Measurements from ENCODE around the gene AKR1C8. TPM values are rescaled to one million over a fixed set of nuclear protein-coding genes. Genes with fewer than 3 reads are reported as not detected.
"Not testable (repeated sequence)": the region's sequence is repeated elsewhere in the genome, so short reads cannot be mapped to it uniquely, and the experiment has no call there.

The AKR1C8 gene
- under 1 TPM in 1 of 12 donors, not detected in 11; 0.26 TPM for polyA plus RNA-seq (ENCODE audit: insufficient read length in 12 of 12)
- long read RNA-seq, donor 1: 0 reads
- long read RNA-seq, donor 2: 0 reads
- long read RNA-seq, donor 3: 0 reads
- long read RNA-seq, donor 4: 0 reads
- long read RNA-seq, donor 5: 0 reads
- long read RNA-seq, donor 6: 0 reads
- long read RNA-seq, donor 7: 0 reads
- long read RNA-seq, donor 8: 0 reads
- long read RNA-seq, donor 9: 0 reads
- long read RNA-seq, donor 10: 0 reads
- long read RNA-seq, donor 11: 0 reads

DNA sequence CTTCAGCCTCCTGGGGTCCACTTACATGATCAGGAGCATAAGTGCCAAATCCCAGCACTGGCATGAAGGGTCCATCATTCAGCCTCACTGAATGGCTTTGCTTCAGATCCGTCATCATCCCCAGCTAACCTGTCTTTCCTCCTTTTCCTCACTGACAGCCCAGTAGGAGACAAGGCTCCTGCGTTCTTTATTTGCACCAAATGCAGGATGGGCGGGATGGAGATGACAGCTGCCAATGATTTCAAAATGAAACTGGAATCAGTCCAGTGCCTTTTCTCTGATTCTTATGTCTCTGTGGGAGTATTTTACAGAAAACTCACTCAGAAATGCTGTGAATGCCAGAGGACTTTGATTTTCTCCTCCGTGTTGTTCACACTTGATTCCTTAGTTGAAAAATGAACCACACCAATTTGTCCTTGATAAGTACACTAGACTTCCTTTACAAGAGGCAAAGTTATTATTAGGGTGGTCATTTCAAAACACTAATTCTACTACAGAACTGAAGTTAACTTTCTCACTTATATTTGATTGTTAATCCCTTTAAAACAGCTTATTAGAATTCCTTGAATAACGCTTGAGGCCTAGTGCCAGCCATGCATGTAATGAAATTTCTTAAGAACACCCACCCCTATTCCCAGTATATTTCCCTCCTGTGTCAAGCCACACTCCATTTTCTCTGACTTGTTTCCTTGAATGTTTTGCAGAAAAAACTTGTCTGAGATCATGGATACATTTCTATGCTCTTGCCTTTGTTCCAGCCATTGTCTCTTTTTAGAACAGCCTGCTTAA is at the start of gene AKR1C8:
AKR1C8 (minus strand) TSS at position 164 of the 789 bp plus-strand sequence; CDS start at position 118, 46 bp downstream.
- no peak for DNase-seq

- DNase-seq: peak; percentile 21
Measured at GRCh38 chr10:5234106-5234860, 49.3 kb upstream of the AKR1C8 start.

DNA sequence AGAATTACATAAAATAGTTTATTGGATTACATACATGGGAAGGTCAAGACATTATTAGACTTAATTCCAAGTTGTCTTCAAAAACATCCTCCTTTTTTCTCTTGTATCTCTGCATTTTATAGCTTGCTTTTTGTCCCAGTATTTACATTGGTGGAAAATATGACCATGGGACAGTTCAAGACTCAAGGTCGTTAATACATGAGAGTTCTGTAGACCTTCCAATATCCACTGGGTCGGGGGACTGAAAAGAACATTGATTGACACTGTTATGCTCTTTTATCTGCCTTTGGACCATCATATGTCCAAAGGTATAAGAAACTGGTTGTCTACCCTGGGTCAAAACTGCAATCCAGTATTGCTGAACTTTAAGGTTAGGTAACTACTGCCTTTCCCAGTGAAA is 48.4 kb upstream of the AKR1C8 start:
- no peak for DNase-seq

GRCh38 chr10:5229019-5229418 is 44.1 kb upstream of the AKR1C8 start:
- no peak for DNase-seq

DNA sequence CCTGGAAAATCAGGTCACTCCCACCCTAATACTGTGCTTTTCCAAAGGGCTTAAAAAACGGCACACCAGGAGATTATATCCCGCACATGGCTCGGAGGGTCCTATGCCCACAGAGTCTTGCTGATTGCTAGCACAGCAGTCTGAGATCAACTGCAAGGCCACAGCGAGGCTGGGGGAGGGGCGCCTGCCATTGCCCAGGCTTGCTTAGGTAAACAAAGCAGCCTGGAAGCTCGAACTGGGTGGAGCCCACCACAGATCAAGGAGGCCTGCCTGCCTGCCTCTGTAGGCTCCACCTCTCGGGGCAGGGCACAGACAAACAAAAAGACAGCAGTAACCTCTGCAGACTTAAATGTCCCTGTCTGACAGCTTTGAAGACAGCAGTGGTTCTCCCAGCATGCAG is 38.0 kb upstream of the AKR1C8 start:
- DNase-seq: not testable (repeated sequence)

DNA sequence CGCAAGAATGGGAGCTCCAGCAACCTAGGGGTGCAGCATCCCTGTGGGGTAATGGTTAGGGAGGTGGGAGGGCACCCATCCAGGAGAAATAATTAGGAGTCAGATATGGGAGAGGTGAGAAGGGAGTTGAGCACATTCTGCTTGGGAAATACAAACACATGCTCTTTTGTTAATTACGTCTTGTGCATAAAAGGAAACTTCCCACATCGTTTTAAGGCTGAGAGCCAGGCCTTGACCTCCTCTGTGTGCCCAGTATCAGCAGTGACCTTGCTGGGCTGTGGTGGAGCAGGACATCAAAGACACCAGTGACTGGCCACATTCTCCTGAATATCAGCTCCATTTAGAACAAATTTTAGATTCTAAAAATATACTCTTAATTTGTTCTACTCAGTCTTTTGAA is 34.3 kb upstream of the AKR1C8 start:
- no peak for DNase-seq

DNA sequence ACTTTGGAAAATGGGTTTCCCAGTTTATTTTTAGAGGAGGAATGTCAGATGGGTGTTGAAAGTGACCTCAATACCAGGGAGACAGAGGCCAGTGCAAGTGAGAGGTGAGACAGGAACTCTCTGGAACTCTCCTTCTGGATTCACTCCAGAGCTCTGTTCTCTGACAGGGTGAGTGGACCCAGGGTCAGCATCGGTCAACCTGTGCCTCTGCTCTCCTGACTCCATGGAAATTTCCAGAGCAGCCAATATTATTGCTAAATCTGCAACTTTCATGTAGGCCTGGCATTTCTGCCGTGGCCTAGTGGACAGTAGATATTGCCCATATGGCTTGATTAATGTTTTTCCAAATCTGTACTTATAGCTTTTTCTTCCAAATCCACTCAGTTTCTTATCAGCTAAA is 31.9 kb upstream of the AKR1C8 start:
- no peak for DNase-seq

- no peak for DNase-seq
Measured at GRCh38 chr10:5211696-5212536, 27.0 kb upstream of the AKR1C8 start.

DNA sequence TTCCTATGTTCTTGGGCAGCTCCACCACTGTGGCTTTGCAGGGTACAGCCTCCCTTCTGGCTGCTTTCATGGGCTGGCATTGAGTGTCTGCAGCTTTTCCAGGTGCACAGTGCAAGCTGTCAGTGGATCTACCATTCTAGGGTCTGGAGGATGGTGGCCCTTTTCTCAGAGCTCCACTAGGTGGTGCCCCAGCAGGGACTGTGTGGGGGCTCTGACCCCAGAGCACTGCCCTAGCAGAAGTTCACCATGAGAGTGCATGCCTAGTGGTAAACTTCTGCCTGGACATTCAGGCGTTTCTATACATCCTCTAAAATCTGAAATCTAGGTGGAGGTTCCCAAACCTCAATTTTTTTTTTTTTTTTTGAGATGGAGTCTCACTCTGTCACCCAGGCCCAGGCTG is 25.3 kb upstream of the AKR1C8 start:
- not testable (repeated sequence) for DNase-seq

DNA sequence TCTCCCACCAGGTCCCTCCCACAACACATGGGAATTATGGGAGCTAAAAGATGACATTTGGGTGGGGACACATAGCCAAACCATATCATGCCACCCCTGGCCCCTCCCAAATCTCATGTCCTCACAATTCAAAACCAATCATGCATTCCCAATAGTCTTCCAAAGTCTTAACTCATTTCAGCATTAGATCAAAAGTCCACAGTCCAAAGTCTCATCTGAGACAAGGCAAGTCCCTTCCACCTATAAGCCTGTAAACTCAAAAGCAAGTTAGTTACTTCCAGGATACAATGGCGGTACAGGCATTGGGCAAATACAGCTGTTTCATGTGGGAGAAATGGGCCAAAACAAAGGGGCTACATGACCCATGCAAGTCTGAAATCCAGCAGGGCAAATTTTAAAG is 24.8 kb upstream of the AKR1C8 start:
- DNase-seq: not testable (repeated sequence)

DNA sequence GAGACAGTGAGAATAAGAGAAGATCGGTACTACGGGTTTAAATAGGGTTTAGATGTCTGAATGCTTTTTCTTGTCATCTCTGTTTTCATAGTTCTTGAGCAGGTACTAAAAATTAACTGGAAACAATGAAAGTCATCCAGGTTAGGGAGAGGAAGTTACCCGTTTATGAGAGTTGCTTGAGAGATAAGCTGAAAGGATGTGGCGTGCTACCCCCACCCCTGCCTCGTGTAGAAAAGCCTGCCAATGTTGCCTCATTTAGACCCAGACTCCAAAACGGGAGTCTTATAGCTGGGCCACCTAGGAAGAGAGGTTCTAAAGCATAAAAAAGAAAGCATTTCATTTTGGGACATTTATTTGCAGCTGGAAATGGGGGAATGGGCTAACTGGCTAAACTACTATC is 21.8 kb upstream of the AKR1C8 start:
- DNase-seq: no peak

DNA sequence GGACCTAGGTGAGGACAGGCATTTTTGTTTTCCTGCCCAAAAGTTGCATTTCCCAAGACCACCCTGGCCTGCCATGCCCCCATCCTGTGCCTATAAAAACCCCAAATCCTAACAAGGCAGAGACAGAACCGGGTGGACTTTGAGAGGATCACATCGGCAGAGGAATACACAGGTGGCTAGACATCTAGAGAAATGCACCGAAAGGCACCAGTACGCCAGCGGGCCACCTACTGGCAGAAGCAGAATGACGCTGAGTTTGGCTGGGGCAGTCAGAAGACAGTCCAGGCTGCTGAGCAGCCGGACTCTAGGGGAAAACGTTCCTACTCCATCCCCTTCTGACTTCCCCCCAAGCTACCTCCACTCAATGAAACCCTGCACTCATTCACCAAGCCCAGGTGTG is 14.4 kb upstream of the AKR1C8 start:
- no peak for DNase-seq

DNA sequence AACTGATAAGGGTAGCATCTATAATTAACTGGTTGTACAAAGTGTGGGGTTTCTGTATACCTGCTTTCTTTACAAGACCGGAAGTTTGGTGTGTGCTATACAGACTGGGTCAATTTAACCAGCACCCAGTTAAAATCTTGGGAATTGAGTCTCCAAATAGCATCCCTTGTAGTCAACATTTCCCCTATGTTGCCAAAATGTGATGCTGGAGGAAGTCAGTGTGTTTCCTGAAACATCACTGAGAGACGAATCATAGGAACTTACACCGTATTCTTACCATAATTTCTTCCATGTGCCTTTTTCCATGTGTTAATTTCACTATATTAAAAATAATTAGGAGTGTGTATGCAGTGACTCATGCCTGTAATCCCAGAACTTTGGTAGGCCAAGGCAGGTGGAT is 13.4 kb upstream of the AKR1C8 start:
- no peak for DNase-seq

DNA sequence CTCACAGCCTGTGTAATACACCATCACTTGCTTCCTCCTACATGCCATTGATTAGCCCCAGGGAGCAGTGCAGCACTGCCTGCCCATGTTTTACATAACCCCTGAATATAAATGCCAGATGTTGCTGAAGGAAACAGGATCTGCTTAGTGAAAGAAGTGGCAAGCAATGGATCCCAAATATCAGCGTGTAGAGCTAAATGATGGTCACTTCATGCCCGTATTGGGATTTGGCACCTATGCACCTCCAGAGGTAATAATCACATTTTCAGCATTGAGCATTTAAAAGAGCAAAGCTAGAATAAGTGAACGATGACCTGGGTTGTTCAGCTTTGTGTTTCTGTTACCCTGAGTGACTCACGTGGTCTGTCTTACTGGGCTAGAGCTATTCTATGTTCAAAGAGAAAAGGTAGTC is 11.8 kb upstream of the AKR1C8 start, which contains the start of gene AKR1C4:
AKR1C4 (plus strand) TSS at position 136 of the 412 bp plus-strand sequence; CDS start at position 167, 31 bp downstream.
- no peak for DNase-seq

GRCh38 chr10:5195727-5196374 is 10.9 kb upstream of the AKR1C8 start:
- DNase-seq: no peak

GRCh38 chr10:5194431-5194830 is 9.5 kb upstream of the AKR1C8 start:
- DNase-seq: no peak

GRCh38 chr10:5188358-5188757 is 3.4 kb upstream of the AKR1C8 start:
- DNase-seq: no peak

GRCh38 chr10:5187867-5188266 is 2.9 kb upstream of the AKR1C8 start:
- DNase-seq: no peak

DNA sequence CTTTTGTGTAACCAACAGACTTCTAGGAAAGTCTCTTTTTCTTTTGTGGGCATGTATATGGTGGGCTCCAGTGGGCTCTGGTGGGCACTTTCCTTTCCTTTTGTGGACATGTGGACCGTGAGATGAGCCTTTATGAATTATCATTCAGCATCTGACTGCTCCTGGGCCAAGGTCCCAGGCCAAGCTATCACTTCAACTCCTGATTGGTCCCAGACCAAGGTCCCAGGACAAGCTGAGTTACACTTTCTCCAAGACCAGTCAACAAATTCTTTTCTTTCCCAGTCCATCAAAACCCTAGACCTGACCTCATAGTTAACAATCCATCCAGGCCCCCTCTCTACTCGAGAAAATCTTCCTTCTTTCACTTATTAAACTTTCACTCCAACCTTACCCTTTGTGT is 1.0 kb downstream of the AKR1C8 start:
- DNase-seq: no peak

DNA sequence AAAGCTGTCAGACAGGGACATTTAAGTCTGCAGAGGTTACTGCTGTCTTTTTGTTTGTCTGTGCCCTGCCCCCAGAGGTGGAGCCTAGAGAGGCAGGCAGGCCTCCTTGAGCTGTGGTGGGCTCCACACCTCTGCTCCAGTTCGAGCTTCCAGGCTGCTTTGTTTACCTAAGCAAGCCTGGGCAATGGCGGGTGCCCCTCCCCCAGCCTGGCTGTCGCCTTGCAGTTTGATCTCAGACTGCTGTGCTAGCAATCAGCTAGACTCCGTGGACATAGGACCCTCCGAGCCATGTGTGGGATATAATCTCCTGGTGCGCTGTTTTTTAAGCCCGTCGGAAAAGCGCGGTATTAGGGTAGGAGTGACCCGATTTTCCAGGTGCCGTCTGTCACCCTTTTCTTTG is 4.4 kb downstream of the AKR1C8 start:
- not testable (repeated sequence) for DNase-seq

- not testable (repeated sequence) for DNase-seq
Measured at GRCh38 chr10:5175581-5175980, 9.4 kb downstream of the AKR1C8 start.
